Glomerular endothelial cell (primary cell): ENCODE data around the gene ZNF774. TPM values are rescaled to one million over a fixed set of nuclear protein-coding genes. Genes with fewer than 3 reads are reported as not detected.
"Not testable (repeated sequence)": the region's sequence is repeated elsewhere in the genome, so short reads cannot be mapped to it uniquely, and the experiment has no call there.

Source experiments
- DNase-seq: peaks from one replicate; pipeline ENCODE4 v3.0.0-alpha.2; 2011; ENCODE audit warnings: low read depth, low spot score; ENCODE audit errors: extremely low read depth
- total RNA-seq: library from RNA; depleted of rRNA; stranded (reverse); fragments of >200 nt; gene quantifications from 2 replicates; pipeline ENCODE4 v1.2.3, GENCODE V29; 2015

ZNF774 gene
- total RNA-seq: 1.3 and 1.6 TPM in 2 replicates

GRCh38 chr15:90352107-90352893 lies at the start of gene ZNF774:
Gene ZNF774 (plus strand): TSS chr15:90352284. CDS start chr15:90354661, 2,377 bp downstream.
- peak; percentile 93 for DNase-seq

GRCh38 chr15:90305355-90305754 lies 46.7 kb upstream of the ZNF774 start:
- not testable (repeated sequence) for DNase-seq

GRCh38 chr15:90305932-90306331 lies 46.2 kb upstream of the ZNF774 start:
- DNase-seq: no peak

- no peak for DNase-seq
Measured at GRCh38 chr15:90306560-90306959, 45.5 kb upstream of the ZNF774 start.

- DNase-seq: no peak
Measured at GRCh38 chr15:90307661-90308060, 44.4 kb upstream of the ZNF774 start.

- DNase-seq: no peak
Measured at GRCh38 chr15:90309020-90309419, 43.1 kb upstream of the ZNF774 start.

GRCh38 chr15:90315278-90315982 lies 36.7 kb upstream of the ZNF774 start:
- DNase-seq: no peak

GRCh38 chr15:90316139-90316538 lies 35.9 kb upstream of the ZNF774 start:
- DNase-seq: no peak

- DNase-seq: no peak
Measured at GRCh38 chr15:90318591-90318990, 33.5 kb upstream of the ZNF774 start.

- peak; percentile 78 for DNase-seq
Measured at GRCh38 chr15:90320062-90320884, 31.8 kb upstream of the ZNF774 start.

- DNase-seq: no peak
Measured at GRCh38 chr15:90320885-90321278, 31.2 kb upstream of the ZNF774 start.

- no peak for DNase-seq
Measured at GRCh38 chr15:90322538-90322937, 29.5 kb upstream of the ZNF774 start.

GRCh38 chr15:90325726-90326125 lies 26.4 kb upstream of the ZNF774 start:
- no peak for DNase-seq

GRCh38 chr15:90326441-90326840 lies 25.6 kb upstream of the ZNF774 start:
- DNase-seq: no peak

- no peak for DNase-seq
Measured at GRCh38 chr15:90327311-90327710, 24.8 kb upstream of the ZNF774 start.

GRCh38 chr15:90334304-90334731 lies 17.8 kb upstream of the ZNF774 start:
- DNase-seq: no peak

- DNase-seq: no peak
Measured at GRCh38 chr15:90336705-90337141, 15.4 kb upstream of the ZNF774 start.

- no peak for DNase-seq
Measured at GRCh38 chr15:90337256-90337655, 14.8 kb upstream of the ZNF774 start.

- DNase-seq: no peak
Measured at GRCh38 chr15:90338532-90338931, 13.6 kb upstream of the ZNF774 start.

- DNase-seq: no peak
Measured at GRCh38 chr15:90340345-90340744, 11.7 kb upstream of the ZNF774 start.

- no peak for DNase-seq
Measured at GRCh38 chr15:90343302-90343790, 8.7 kb upstream of the ZNF774 start.
